GM21360 (cell line): ENCODE results near the gene LUZP1.
A peak's percentile ranks its signal among the peaks of the same experiment; 100 is the strongest.

Experiments used
- ATAC-seq: cut with Tn5 transposase; IDR thresholded peaks from one replicate; pipeline ENCODE4 v1.9.1; 2021; ENCODE audit warnings: mild to moderate bottlenecking, moderate library complexity; ENCODE audit not compliant: unreplicated experiment

The LUZP1 gene

DNA sequence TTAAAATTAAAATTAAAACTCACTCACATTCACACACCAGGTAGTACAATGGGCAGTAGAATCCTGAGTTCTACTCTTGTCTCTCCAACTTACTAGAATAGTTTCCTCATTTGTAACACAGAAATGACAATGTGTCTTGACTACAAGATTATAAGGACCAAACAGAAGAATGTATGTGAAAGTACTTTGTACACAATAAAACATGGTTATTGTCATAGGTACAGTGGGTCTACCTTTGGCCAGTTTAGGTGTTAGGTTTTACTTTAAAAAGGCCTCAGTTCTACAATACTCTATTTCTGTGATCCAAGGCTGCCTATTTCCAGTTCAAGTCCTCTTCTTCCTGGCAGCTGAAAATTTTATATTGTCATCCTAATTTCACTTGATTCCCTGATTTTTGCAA, 50.2 kb downstream of the LUZP1 start:
- no peak for ATAC-seq

DNA sequence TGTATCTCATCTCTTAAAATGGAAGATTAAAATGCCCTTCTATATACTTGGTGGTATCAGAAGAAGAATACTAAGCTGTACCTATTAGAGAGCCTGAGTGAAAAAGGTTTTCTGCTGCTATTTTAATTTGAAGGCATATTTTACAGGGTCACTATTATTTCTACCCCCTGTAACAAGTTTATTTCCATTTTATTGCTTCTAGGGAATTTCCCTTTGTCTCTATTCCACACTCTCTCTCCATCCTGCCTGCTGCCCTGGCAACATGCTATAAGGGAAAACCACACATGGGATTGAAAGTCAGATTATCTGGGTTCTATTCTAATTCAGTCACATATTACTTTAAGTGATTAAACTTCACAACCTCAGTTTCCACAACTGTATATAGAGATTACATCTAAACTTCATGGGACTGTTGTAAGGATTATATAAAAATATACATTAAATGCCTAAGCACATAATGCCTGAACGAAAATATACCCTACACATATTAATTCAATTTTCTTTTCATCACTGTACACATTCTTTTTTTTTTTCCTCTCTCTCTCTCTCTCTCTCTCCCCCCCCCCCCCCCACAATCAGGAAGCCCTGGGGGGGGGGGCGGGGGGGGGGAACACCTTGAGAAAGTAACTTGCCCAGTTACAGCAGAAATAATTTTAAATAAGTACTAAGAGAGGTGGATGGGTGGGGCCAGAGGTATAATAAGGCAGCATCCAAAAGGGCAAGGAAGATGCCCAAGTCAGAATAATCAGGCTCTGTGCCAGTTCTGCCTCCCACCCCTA, 51.5 kb downstream of the LUZP1 start:
- no peak for ATAC-seq

DNA sequence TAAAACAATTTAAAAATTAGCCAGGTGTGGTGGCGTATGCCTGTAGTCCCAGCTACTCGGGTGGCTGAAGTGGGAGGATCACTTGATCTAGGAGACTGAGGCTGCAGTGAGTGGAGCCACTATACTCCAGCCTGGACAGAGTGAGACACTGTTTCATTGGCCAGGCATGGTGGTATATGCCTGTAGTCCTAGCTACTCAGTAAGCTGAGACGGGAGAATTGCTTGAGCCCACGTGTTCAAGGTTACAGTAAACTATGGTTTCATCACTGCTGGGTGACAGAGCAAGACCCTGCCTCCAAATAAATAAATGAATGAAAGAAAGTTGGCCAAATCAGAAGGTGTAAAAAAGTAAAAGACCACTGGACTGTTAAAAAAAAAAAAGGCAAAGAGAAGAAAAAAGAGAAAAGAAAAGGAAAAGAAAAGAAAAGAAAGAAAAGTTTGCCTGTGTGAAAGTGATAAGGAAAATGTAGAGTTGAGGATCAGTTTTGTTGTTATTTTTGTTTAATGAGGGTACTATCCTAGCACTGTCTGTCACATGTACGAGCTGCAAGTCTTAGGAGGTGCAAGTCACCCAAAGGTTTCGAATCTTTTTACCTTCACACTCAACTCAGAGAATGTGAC, 52.3 kb downstream of the LUZP1 start:
- no peak for ATAC-seq

DNA sequence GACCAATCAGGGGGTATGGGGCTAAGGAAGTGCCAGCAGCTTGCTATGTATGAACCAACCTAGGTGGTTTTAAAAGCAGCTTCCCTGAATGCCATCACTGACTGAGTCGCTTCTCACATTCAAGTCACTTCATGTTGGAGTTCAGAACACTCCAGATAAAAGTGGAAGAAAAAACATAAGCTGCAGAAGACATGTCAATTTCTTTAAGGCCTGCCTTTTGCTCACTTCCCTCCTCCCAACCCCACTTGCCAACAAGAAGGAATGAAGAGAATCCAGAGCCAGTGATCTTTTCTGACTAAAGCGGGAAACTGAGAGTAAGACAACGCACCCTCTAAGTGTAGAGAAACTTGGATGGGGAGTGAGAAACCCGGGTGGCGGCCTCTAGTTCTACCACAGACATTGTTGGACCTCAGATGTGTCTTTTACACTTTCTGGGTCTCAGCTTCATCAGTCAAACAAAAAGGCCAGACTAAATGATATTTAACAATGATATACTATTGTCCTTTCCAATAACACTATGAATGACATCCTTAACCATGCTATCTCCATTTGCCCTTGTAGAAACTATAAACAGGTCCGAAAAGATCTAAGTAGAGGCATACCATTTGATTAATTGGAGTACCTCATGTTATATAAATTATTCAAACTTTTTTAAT, 54.1 kb downstream of the LUZP1 start:
- peak; percentile 24 for ATAC-seq

DNA sequence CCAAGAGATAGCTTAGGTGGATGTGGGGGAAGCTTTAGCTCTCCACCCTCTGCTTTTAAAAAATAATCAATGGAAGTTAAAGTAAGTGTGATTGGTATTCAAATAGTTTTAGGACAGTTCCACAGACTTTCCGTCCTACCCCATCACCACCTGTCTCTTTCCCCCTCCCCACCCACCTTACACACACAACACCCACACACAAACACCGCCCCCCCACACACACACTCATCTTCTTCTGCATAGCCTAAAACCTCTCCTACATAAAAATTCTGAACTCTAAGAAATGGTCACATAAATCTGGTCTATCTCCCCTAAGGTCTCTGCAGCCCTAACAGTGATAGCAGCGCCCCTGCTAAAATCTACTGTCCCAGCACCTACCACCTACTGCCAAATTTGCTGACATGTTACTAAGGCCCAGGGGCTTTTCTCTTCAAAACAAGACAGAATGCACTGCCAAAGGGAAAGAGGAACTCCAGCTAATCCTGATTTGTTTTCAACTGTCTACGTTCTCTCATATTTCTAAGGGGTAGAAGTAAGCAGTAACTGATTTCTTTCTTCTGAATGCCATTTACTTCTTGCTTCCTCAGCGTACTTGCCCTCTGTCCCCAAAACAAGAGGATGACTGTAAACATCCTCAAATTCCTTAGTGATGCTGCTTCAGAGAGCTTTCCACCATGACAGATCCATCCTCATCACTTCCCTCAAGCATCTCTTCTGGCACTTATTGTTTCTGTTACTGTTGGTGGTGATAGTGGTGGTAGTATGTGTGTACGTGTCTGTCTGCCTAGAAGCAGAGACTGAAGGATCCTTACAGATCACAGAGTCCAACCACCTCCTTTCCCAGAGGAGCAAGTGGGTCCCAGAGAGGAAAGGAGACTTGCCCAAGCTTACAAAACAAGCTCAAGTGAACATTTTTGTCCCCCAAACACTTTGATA, 56.8 kb downstream of the LUZP1 start:
- no peak for ATAC-seq

DNA sequence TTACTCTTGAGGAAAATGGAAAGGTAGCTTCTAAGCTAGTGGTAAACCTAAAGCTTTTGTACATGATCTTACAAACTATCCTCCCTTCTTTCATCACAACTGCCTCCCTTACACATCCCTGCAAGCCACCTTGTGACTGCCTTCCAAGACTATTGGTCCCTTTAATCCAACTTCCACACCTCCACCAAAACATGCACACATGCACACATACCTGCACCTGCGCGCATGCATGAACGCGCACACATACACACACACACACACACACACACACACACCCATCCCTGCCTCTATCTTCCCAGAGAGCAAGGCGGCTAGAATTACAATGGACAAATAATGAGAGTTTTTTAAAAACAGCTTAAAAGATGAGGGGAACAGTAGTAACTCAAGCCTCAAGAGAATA, 58.3 kb downstream of the LUZP1 start:
- ATAC-seq: no peak

DNA sequence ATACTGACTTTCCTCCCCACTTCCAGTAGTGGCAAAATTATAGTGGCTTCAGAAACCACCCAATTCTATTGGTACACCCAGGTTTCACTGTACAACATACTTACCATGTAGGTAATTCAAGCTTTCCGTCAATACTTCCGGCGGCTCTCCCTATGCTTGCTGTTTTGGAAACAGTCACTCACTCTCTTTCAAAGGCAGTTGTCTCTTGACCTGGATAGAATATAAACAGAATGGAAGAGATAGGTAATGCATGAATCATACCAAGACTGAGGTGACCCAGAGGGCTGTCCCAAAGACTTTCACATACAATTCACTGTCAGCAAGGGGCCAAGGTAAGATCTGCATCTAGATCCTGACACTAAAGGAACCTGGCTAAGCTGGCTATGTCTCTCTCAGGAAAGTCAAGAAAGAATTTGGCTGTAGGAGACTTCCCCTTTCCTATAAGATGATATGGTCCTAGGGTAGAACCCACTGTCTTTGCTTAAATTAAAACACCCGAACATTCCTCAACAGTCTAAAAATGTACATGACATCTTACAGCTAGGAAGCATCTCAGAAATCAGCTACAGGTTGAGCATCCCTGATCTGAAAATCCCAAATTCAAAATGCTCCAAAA, 59.6 kb downstream of the LUZP1 start:
- no peak for ATAC-seq

DNA sequence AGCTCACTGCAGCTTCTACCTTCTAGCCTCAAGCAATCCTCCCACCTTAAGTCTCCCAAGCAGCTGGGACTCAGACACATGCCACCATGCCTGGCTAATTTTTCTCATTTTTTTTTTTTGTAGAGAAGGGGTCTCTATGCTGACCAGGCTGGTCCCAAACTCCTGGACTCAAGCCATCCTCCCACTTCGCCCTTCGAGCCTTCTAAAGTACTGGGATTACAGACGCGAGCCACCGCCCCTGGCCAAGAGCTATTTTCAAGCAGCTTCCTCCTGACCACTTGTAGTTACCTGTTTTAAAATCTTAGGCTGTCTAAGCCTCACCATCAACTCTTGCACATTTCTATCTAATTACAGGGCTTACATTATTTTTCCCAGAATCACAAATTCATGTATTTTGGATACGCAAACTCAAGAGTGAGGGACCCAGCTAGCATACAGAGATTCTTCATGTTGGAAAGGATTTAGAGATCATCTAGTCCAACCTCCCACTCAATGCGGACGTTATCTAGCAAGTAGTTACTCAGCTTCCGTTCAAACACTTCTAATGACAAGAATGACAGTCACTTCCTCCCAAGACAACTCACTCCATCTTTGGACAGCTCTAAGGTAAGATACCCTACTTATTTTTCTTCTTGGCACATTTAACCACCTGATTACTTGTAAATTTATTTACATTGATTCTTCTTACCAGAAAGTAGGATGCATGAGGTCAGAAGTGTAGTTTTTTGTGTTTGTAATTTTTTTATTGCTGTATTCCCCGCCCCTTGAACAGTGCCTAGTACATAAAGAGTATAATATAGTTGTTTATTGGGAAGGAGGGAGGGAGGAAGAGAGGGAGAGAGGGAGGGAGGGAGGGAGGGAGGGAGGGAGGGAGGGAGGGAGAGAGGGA, 65.4 kb downstream of the LUZP1 start:
- ATAC-seq: no peak

DNA sequence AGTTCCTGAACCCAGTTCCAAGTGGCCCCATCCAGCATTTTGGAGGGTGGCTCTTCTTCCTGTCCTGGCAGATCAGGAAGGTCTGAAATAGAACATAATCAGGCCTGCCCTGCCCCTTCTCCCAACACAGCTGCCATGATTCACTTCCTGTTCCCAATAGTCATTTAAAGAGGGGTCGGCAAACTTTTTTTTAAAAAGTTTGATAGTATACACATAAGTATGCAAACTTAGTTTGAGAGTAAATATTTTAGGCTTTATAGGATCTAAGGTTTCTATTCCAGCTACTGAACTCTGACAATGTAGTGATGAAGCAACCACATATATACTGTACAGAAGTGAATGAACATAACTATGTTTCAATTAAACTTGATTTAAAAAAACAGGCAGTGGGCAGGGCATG, 66.4 kb downstream of the LUZP1 start:
- no peak for ATAC-seq

DNA sequence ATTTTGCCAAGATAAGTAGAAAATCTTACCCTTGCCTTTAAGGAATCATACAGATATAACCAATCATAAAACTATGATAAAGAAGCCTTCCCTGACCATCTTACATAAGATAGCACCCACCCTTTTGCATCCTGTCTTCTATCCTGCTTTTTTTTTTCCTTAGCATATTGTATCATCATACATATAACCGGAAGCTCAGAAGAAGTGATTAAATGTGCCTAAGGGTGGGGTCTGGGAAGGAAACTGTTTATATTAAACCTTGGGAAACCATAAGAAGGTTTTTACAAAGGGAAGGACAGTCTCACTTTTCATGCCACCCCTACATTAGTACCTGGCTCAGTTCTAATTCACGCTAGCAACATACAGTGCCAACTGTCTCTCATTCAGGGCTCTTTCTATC, 66.8 kb downstream of the LUZP1 start:
- no peak for ATAC-seq

DNA sequence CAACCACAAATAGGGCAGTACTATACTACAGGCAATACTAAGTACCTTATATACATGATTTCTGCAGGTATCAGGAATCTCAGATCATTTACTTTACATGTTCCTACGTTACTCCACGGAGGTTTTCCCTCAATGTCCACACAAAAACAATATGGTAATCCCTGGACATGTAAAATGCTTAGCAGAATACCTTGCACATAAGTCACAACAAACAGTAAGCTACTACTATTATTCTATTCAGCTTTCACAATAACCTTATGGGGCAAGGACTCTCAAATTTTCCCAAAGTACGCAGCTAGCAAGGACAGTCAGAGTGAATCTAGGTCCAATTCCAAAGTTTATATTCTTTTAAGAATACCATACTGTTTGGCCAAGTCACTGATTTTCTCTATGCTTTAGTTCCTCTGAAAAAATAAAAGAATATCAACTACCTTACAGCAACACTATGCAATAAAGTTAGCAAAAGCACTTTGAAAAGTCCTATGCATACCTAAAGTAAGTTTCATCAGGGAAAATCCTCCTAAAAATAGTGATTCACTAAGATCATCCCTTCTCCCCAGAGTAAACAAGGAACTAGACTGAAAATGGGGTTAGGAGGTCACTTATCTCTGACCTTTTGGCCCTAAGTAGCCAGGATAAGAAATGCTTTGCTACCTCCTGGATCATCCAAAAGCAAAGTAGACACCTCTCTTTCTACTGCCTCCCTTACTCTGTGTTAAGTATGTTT, 67.4 kb downstream of the LUZP1 start:
- no peak for ATAC-seq

DNA sequence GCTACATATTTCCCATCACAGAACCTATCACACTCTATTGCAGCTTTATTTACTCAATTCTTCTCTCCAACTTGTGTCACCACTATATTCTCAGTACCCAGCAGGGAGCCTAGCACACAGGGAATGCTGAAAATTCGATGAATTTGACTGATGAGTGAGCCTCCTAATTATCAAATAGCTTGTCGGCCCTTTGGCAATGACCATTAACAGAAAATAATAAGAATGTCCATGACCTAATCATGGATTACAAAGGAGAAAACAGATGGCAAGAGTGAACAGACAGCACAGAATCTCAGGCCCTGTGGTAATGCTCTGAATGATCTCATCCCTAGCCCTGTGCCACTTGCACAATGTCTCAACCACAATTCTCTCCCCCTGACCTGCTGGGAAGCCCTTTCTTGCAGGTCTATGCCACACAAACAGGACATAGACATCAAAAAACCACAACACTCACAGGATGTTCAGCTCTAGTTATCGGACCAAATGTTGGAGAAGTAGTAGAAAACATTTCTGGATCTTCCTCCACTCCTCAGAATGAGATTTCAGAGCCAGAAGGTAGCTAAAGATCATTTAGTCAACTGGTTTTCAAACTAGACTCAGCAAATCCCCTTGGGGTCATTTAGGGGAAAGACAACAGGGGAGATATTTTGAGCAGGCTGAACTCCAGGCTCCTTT, 68.4 kb downstream of the LUZP1 start:
- ATAC-seq: no peak

DNA sequence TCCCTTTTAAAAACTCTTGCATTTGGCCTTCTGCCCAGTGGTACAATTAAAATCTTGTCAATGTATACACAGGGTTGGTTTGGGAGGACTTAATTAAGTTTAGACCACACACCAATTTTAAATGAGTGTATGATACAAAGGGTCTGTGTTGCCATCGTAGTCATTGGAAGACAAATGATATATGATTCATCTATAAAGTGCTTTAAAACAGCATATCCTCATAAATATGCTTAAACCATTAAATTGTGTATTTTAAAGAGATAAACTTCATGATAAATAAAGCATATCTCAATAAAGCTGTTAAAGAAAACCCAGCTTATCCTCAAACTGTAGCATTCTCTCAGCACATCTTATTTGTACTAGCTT, 69.5 kb downstream of the LUZP1 start:
- ATAC-seq: no peak

DNA sequence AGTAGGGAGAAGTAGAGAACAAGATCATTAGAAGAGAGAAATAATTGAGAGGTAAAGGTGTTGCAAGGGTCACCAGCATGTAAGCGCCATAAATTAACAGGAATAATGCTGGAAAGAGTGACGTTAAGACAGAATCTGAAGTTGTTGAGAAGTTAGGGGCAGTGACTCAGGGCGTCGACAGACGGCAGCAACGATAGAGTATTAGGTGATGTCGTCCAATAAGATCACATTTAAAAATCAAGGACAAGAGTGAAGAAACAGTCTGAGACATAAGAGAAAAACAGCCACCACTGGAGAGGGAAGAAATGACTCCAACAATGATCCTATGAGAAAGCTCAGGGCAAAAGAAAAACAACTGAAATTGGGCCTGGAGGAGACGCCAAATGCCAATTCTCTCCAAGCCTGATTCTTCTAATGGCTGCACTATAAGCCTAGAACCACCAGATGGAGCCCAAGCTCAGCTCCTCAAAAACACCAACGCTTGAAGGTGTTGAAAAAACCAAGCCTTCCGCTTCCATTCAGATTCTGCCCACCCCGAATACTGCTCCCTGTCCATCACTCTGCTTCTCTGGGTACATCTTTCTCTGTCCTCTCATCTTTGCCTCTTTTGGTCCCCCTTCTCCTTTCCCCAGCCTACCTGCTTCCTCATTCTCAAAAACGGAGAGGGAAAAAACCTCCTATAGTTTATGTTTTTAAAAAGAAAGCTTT, 70.0 kb downstream of the LUZP1 start:
- ATAC-seq: no peak

DNA sequence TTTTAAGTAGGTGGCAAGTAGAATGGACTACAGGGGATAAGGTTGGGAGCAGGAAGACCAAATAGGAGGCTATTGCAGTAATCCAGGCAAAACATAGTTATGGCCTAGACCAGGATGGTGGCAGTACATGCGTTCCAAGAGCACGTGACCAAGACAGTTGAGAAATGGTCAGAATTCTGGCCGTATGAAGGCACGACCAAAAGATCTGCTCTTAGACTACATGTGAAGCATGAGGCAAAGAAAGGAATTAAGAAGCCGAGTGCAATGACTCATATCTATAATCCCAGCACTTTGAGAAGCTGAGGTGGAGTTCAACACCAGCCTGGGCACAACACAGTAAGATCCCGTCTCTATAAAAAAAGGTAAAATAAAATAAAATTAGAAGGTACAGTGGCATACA, 71.3 kb downstream of the LUZP1 start:
- ATAC-seq: no peak

DNA sequence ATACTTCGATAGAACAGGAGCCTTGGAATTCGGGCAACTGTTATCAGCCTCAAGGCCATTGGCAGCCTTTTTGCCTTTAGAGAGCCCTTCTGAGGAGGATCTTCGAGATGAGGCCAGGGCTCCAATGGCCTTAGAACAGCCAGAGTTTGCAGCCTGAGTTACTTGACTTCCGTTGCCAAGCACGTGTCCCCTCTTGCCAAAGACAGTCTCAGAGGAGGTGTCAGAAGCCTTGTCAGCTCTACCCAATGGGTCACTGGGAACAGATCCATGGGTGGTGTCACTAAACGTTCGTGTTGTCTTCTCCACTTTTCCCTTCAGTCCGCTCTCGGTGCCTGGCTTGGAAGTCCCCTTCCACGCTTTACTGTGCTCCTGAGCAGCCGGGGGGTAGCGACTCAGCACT, 76.2 kb downstream of the LUZP1 start:
- no peak for ATAC-seq

DNA sequence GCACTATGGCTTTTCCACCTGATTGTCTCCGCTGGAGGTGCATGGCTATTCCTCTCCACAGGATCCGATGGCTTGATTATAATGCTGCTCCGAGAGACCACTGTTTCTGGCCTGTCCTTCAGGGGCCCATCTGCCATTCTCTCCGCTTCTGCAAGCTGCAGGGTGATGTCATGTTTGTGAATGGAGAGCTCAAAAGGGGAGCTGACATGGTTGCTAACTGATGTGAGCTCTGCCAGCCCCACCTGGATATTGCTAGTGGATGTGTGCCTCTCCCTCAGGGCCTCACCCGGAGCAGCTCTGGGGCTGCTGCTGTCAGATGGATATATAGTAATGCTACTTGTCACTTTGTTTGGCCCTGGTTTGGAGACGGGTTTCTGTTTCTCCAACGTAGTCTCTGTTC, 77.1 kb downstream of the LUZP1 start:
- ATAC-seq: no peak

DNA sequence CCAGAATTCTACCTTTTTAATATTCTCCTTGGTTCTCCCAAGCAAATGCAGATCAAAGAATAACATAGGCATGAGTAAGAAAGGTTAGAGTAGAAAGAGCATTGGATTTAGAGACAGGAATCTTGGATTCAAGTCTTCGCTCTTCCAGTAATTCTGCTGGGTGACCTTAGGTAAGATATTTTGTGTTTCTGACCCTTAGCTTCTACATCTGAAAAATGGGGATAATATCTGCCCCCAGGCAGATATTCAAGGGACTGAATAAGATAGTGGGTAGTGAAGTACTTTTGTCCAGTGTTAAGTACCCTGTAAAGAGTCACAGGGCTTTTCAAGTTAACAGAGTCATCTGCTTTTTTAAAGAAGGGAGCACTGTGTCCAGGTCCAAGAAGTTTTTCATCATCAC, 78.6 kb downstream of the LUZP1 start:
- no peak for ATAC-seq
